NCI-H1417 treated with DMSO at 0.1 percent for 48 hours (cell line): ENCODE data around the gene AHDC1.

Source experiments
- DNase-seq: peaks from one replicate; lab custom pipeline; 2025; lab: John Stamatoyannopoulos, UW

The AHDC1 gene

GRCh38 chr1:27612718-27613117 lies 8.8 kb upstream of the AHDC1 start:
- DNase-seq, result no peak

GRCh38 chr1:27611450-27611849 lies 7.5 kb upstream of the AHDC1 start:
- no peak for DNase-seq

- no peak for DNase-seq
Measured at GRCh38 chr1:27609618-27610240, 5.8 kb upstream of the AHDC1 start.

DNA sequence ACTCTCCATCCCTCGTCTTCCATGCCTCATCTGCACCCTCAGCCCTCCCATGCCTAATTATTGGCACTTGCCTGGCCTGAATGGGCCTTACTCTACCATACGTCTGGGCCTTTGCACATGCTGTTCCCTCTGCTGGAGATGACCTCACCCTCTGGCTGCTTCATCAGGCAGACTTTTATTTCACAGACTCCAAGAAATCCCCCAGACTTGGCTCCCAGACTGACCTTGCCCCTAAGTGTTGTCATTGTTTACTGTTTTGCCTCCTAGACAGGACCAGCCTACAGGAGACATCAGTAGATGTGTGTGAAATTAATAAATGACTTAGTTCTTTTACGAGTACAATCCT lies 5.2 kb upstream of the AHDC1 start:
- no peak for DNase-seq

- DNase-seq, result no peak
Measured at GRCh38 chr1:27607239-27607804, 3.4 kb upstream of the AHDC1 start.

- no peak for DNase-seq
Measured at GRCh38 chr1:27606708-27607238, 2.8 kb upstream of the AHDC1 start.

DNA sequence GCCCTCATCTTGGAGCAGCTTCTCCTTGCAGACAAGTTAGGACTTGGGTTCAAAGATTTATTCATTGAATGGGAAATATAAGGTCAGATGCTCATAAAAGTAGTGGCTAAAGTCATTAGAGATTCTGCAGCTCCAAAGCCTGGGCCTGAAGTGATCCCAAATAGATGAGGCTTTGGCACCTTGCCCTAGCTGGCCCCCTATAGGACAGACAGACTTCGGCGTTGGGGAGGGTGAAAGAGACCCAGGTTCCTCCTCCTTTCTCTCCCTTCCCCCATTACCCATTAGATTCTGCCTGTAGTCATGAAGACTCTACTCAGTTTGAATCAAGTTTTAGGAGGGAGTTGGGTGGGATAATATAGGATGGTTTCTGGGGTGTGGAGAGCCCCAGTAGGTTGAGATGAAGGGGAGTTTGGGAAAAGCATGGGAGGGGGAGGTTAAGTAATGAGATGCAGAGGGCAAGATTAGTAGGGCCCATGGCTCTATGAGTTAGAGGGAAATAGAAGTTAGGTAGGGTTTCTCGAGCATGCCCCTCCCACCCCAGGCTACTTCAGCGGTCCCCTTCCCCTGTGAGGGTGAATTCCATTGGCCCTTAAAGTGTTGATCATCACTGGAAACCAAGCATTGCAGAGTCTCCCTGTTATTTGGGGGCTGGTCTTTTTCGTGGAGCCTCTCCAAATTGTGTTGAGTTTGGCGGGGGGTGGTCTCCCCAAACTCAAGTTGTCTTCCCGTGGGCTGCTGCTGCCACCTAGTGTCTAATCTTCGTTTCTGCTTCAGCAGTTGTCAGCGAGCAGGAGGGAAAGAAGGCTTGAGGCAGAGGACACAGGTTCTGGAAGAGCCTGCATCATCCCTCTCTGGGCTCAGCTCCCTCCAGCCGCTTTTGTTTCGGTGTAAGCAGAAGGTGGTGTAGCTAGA lies 2.1 kb upstream of the AHDC1 start:
- DNase-seq, result peak; percentile 31

GRCh38 chr1:27605300-27605766 lies 1.4 kb upstream of the AHDC1 start:
- DNase-seq, result no peak

DNA sequence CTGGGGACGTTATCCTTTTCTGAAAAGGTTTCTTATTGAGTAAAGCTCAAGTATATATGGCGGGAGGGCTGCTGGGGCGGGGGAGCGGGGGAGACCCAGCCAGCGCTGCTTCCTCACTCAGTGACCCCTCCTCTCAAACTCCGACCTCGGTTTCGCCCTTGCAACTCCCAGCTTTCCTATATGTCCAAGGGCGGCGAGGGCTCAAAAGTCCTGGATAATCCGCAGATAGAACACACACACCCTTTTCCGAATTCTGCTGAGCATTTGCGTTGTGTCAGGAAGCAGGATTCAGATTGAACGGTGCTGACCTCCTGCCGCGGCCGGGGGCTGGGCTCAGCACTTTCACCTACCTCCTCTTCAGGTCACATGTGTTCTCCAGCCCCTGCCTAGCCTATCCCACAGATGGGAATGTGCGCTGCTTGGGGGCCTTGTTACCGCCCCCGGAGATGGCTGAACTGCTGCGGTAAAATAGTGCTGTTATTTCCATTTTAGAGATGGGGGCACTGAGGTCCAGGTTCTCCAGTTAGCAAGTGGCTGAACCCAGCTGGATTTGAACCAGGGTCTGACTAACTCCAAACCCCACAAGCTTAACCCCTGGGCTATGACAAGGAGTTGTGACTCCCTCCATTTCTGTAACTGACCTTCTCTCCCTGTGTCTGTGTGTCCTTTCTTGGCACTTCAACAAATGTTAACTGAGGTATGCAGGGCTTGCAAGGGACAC lies 795 bp upstream of the AHDC1 start:
- no peak for DNase-seq

DNA sequence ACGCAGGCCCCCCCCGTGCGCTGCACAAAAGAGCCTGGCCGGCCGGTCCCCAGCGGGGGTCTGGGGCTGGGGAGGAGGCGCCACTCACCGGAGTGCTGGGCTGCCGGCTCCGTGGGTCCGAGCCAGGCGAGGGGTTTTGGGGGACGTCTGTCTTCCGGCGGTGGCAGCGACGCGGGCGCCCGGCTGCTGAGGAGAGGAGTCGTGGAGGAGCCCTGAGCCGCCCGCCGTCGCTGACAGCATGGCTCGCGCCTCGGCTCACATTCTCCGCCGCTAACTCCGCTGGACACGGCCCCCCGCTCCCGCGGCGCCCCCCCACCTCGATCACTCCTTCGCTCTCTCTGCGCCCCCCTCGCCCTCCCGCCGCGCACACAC lies 649 bp downstream of the AHDC1 start:
- DNase-seq, result no peak

GRCh38 chr1:27602462-27603308 lies 1.3 kb downstream of the AHDC1 start:
- DNase-seq, result no peak

DNA sequence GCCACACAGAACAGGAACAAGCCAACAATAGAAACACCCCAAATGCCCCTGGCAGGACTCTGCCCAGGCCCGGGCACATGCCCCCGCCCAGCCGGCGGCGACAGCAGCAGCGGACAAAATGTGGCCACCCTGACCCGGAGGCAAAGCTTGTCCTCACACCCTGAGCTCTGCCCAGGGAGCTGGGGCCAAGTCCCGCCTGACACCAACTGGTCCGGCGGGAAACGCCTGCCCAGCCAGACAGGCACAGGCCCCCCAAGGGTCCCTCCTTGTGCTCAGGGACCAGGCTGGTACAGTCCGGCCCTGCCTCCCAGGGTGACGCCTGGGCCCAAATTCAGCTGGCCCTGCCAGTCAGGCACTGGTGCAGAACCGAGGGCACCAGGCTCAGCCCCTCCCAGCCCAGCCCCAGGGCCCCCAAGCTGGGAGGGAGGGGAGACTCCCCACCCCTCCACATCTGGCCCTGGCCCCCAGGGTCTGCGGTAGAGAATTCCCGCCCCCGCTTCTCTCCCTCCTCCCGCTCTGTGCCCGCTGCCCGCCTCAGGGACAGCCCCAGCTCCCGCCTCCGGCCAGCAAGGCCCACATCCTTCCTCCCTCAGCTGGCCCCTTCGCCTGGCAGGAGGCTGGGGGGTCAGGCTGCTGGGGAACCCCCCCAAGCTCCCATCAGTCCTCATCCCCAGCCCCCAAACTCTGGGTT lies 2.0 kb downstream of the AHDC1 start:
- DNase-seq, result no peak

DNA sequence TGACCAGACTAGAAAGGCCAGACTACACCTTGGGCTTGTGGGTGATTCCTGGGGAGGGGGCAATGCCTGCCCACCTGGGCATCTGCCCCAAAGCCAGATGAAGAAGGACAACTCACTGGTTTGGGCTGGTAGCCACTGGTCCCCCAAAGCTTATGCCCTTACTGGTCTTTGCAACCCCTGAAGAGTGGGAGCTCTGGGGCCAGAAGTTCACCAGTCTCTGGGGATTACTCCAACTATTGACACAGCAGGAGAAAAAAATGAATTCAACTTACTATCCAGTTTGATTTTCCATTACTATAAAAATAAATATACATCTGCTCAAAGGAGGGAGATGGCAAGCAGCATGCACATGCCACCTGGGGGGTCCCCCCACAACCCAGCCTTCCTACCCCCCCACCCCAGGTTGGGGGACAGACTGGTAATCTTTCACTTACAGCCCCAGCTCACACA lies 2.6 kb downstream of the AHDC1 start:
- DNase-seq, result no peak

DNA sequence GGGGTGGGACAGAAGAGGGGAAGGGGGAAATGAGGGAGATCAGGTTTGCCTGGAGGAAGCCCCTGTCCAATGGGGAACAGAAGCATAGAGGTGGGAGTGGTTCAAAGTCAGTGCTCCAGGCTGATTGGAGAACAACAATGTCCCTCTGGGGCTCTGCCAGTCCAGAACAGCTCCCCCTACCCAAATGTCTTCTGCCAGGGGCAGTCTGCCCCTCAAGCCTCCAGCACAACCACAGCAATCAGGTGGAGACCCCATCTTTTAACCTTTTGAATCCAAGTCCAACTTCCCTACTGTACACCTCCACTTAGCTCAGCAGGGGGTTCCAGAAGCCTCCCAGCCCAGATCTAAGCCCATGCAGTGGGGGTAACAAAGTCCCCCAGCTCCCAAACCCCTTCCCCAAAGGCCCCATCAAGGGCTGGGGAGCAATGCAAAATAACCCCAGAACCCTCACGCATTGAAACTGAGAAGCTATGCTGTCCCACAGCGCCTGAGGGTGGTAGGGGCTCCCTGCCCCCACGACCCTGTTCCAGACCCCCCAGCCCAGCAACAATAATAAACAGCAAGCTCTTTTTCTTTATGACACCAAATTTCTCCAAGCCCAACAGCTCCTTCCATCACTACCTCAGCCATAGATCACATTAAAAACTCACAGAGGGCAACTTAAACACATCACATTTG lies 3.3 kb downstream of the AHDC1 start:
- no peak for DNase-seq

DNA sequence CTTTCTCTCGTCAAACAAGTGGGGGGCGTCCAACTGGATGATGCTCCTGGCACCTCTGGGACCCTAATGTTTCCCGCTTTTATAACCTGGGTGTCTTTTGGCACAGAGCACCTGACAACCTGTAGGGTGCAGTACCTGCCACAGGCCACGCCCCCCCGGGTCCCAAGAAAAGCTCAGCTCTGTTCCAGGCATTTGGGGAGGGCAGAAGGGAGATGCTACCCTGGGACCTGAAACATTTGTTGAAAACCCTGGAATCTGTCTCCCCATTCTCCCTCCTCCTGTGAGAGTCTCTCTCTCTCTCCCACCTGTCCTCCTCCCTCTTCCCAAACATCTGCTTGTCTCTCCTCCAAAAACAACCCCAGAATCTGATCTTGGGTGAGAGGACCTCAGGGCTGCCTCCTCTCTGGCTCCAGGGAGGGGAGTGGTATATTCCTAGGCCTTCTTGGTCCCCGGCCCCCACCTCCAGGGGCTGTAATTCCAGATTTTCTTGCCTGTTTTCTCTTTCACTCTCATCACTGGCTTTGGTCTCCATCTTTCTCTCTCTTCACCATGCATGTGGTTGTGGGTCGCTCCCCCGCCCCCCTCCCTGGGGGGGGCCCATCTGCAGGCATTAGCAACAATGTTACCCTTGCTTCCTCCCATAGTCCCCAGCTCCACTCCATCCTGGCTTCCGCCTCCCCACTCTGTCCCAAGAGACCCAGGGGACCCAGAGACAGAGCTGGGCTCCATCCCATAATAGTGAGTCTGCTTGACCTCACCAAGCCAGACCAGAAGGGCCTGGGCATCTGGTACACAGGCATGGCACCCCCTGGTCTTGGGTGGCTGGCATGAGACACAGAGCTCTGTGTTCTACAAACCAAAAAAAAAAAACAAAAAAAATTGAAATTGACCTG lies 4.1 kb downstream of the AHDC1 start:
- DNase-seq, result no peak

GRCh38 chr1:27598902-27599528 lies 4.9 kb downstream of the AHDC1 start:
- DNase-seq, result no peak

DNA sequence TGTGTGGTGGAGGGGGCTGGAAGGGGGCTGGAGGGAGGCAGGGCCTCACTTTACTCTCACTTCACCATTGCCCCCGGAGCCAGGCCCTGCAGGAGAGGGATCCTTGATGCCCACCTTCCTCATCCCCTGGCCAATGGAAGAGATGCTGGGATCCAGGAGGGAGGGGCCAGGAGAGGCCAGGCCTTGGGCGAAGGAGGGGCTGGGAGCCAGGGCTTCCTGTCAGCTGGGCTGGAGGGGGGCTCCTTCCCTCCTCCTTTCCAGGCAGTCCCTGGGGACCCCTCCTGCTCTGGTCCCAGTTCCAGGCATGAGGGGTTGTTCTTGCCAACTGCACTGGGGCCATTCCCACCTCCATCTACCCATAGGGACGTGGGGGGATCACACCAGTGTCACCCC lies 5.7 kb downstream of the AHDC1 start:
- DNase-seq, result no peak

DNA sequence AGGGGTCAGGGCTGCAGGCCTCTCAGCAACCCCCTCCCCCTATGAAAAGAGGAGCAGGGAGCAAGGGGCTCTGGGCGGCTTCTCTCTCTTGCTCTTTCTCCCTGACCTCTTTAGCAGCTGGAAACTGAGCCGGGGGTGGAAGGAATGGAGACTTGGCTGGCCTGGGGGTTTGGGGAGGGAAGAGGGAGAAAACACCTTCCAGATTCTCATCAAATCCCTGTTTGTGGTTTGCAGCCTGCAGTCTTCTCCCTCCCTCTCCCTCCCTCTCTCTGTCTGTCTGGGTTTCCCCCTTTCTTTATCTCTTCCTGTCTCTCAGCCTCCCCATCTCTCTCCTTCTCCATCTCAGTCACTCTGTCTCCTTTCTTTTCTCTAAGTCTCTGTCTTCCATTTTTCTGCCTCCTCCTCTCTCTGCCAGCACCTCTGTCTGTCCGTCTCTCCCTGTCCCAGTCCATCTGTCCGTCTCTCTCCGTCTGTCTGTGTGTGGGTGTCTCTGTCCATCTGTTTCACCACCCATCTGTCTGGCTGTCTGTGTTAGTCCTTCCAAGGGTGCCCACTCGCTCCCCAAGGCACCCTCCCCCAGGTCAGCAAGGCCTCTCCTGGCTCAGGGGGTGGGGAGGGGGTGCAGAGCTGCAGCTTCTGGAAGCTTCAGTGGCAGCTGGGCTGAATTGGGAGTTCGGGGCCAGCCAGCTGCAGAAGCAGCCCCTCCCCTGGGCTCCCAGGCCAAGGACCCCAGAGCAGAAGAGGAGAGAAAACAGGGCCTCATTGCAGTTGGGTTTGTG lies 6.2 kb downstream of the AHDC1 start:
- DNase-seq, result no peak
